Measurements from ENCODE around the gene PRICKLE2.

Gene PRICKLE2

GRCh38 chr3:64253689-64254088, 28.4 kb upstream of the PRICKLE2 start:
- Histone ChIP-seq H3K9ac (ENCODE audit: low read length) (no peak overlapping the region), H3K9me3 (replicated peaks; ENCODE audit: insufficient read depth, low read length) (no peaks in the 10 kb centered on the region), H3K4me3 (ENCODE audit: low read length) (no peak overlapping the region), H3K27me3 (replicated peaks; ENCODE audit: insufficient read depth, low read length) (no peaks in the 10 kb centered on the region), H3F3A (ENCODE audit: insufficient read depth, low read length) (no peaks in the 10 kb centered on the region), H2AFZ (ENCODE audit: low read length) (no peak overlapping the region), H4K20me1 (ENCODE audit: insufficient read depth, low read length) (no peaks in the 10 kb centered on the region), H3K9me2 (replicated peaks; ENCODE audit: insufficient read depth, low read length) (no peaks in the 10 kb centered on the region), H3K79me2 (ENCODE audit: low read length) (no peaks in the 10 kb centered on the region), H3K4me2 (ENCODE audit: low read depth, low read length) (no peak overlapping the region), H3K36me3 (replicated peaks; ENCODE audit: insufficient read depth, low read length) (no peaks in the 10 kb centered on the region), H3K4me1 (ENCODE audit: low read length) (no peaks in the 10 kb centered on the region), H3K27ac (ENCODE audit: low read length) (no peak overlapping the region)
- no peak for DNase-seq
- TF ChIP-seq CTCF (IDR thresholded peaks at IDR 0.05; ENCODE audit: low read length) (no peak), EZH2 (optimal IDR thresholded peaks at IDR 0.05; ENCODE audit: low read depth, low read length) (no peak), EZH2phosphoT487 (IDR thresholded peaks at IDR 0.05; ENCODE audit: low read length) (no peak)

- Histone ChIP-seq H4K20me1 (ENCODE audit: insufficient read depth, low read length) (no peaks in the 10 kb centered on the region), H3K9ac (ENCODE audit: low read length) (no peak overlapping the region), H3K9me2 (replicated peaks; ENCODE audit: insufficient read depth, low read length) (no peaks in the 10 kb centered on the region), H3K27me3 (replicated peaks; ENCODE audit: insufficient read depth, low read length) (no peaks in the 10 kb centered on the region), H3F3A (ENCODE audit: insufficient read depth, low read length) (no peaks in the 10 kb centered on the region), H3K27ac (ENCODE audit: low read length) (no peak overlapping the region), H3K79me2 (ENCODE audit: low read length) (no peaks in the 10 kb centered on the region), H2AFZ (ENCODE audit: low read length) (no peak overlapping the region), H3K9me3 (replicated peaks; ENCODE audit: insufficient read depth, low read length) (no peaks in the 10 kb centered on the region), H3K4me1 (ENCODE audit: low read length) (no peaks in the 10 kb centered on the region), H3K36me3 (replicated peaks; ENCODE audit: insufficient read depth, low read length) (no peaks in the 10 kb centered on the region), H3K4me3 (ENCODE audit: low read length) (no peak overlapping the region), H3K4me2 (ENCODE audit: low read depth, low read length) (no peak overlapping the region)
- no peak for TF ChIP-seq EZH2phosphoT487 (IDR thresholded peaks at IDR 0.05; ENCODE audit: low read length)
- TF ChIP-seq CTCF (IDR thresholded peaks at IDR 0.05; ENCODE audit: low read length): no peak
- no peak for TF ChIP-seq EZH2 (optimal IDR thresholded peaks at IDR 0.05; ENCODE audit: low read depth, low read length)
- DNase-seq: no peak
Observed at GRCh38 chr3:64251019-64251418, 25.8 kb upstream of the PRICKLE2 start.

GRCh38 chr3:64247991-64248646, 22.9 kb upstream of the PRICKLE2 start:
- no peak overlapping the region for H3K9ac ChIP-seq (ENCODE audit: low read length)
- H3K9me2 ChIP-seq (replicated peaks; ENCODE audit: insufficient read depth, low read length): no peaks in the 10 kb centered on the region
- no peak overlapping the region for H2AFZ ChIP-seq (ENCODE audit: low read length)
- no peak for TF ChIP-seq CTCF (IDR thresholded peaks at IDR 0.05; ENCODE audit: low read length)
- TF ChIP-seq EZH2 (optimal IDR thresholded peaks at IDR 0.05; ENCODE audit: low read depth, low read length): no peak
- no peak for TF ChIP-seq EZH2phosphoT487 (IDR thresholded peaks at IDR 0.05; ENCODE audit: low read length)
- H3K27ac ChIP-seq (ENCODE audit: low read length): no peak overlapping the region
- H3K4me2 ChIP-seq (ENCODE audit: low read depth, low read length): no peak overlapping the region
- no peaks in the 10 kb centered on the region for H3F3A ChIP-seq (ENCODE audit: insufficient read depth, low read length)
- no peaks in the 10 kb centered on the region for H3K79me2 ChIP-seq (ENCODE audit: low read length)
- no peaks in the 10 kb centered on the region for H3K9me3 ChIP-seq (replicated peaks; ENCODE audit: insufficient read depth, low read length)
- no peak for DNase-seq
- H3K4me3 ChIP-seq (ENCODE audit: low read length): no peak overlapping the region
- no peaks in the 10 kb centered on the region for H3K36me3 ChIP-seq (replicated peaks; ENCODE audit: insufficient read depth, low read length)
- no peaks in the 10 kb centered on the region for H3K4me1 ChIP-seq (ENCODE audit: low read length)
- no peaks in the 10 kb centered on the region for H4K20me1 ChIP-seq (ENCODE audit: insufficient read depth, low read length)
- no peaks in the 10 kb centered on the region for H3K27me3 ChIP-seq (replicated peaks; ENCODE audit: insufficient read depth, low read length)

Data from MM.1S (cell line).